Kidney capillary endothelial cell (primary cell): ENCODE measurements around the gene SLC5A2.
A peak's percentile ranks its signal among the peaks of the same experiment; 100 is the strongest.
"Not testable (repeated sequence)": the region's sequence is repeated elsewhere in the genome, so short reads cannot be mapped to it uniquely, and the experiment has no call there.

ENCODE experiments used
- DNase-seq: peaks from one replicate; pipeline ENCODE4 v3.0.0-alpha.2; 2018; ENCODE audit warnings: low spot score

SLC5A2 gene

GRCh38 chr16:31475946-31476302 is 7.0 kb upstream of the SLC5A2 start:
- no peak for DNase-seq

GRCh38 chr16:31476303-31477219 is 6.4 kb upstream of the SLC5A2 start:
- DNase-seq, result no peak

GRCh38 chr16:31477220-31478216 is 5.4 kb upstream of the SLC5A2 start:
- DNase-seq, result no peak

GRCh38 chr16:31478956-31479355 is 4.0 kb upstream of the SLC5A2 start:
- DNase-seq, result no peak

GRCh38 chr16:31479751-31480150 is 3.2 kb upstream of the SLC5A2 start:
- no peak for DNase-seq

GRCh38 chr16:31480851-31481536 is 1.9 kb upstream of the SLC5A2 start:
- DNase-seq, result peak; percentile 61

GRCh38 chr16:31484048-31484447 is 1.1 kb downstream of the SLC5A2 start:
- DNase-seq, result not testable (repeated sequence)

- no peak for DNase-seq
Measured at GRCh38 chr16:31484491-31485171, 1.7 kb downstream of the SLC5A2 start.

GRCh38 chr16:31485571-31485970 is 2.6 kb downstream of the SLC5A2 start:
- DNase-seq, result no peak

- no peak for DNase-seq
Measured at GRCh38 chr16:31486045-31486444, 3.1 kb downstream of the SLC5A2 start.

- DNase-seq, result no peak
Measured at GRCh38 chr16:31487071-31487719, 4.3 kb downstream of the SLC5A2 start.

- DNase-seq, result no peak
Measured at GRCh38 chr16:31487720-31488467, 5.0 kb downstream of the SLC5A2 start.

- DNase-seq, result no peak
Measured at GRCh38 chr16:31488468-31489297, 5.8 kb downstream of the SLC5A2 start.

- DNase-seq, result no peak
Measured at GRCh38 chr16:31489298-31489564, 6.3 kb downstream of the SLC5A2 start.

GRCh38 chr16:31489616-31490584 is 7.0 kb downstream of the SLC5A2 start:
- DNase-seq, result no peak

GRCh38 chr16:31491778-31492418 is 9.0 kb downstream of the SLC5A2 start:
- no peak for DNase-seq

GRCh38 chr16:31493506-31494125 is 10.7 kb downstream of the SLC5A2 start:
- no peak for DNase-seq
